Esophagus muscularis mucosa (tissue), 4 donors: Measurements from ENCODE around the gene TCF3. TPM values are rescaled to one million over a fixed set of nuclear protein-coding genes. Genes with fewer than 3 reads are reported as not detected.

Experiments used
- DNase-seq: peaks from one replicate; pipeline ENCODE4 v3.0.0-alpha.2; 2017; ENCODE audit errors: extremely low spot score
- H3K27ac ChIP-seq, 4 donors: fragments of 200-600 bp; sonication (generic); replicated peaks in 1 of 4; 1 replicate in 3 of 4; 2 replicates in 1 of 4; pipeline ENCODE4 v1.5.1; 2016 to 2019; ENCODE audit warnings: mild to moderate bottlenecking in 1 of 4
- H3K27me3 ChIP-seq, 4 donors: fragments of 200-600 bp; sonication (generic); one replicate each; pipeline versions ENCODE4 v1.5.1 to v1.6.0; 2016 to 2019
- H3K36me3 ChIP-seq, 4 donors: fragments of 200-600 bp; sonication (generic); one replicate each; pipeline ENCODE4 v1.5.1; 2016 to 2019
- H3K4me1 ChIP-seq, 4 donors: fragments of 200-600 bp; sonication (generic); one replicate each; pipeline ENCODE4 v1.5.1; 2016 to 2019
- H3K4me3 ChIP-seq, 4 donors: fragments of 200-600 bp; sonication (generic); 1 replicate in 2 of 4; 2 replicates in 2 of 4; pipeline ENCODE4 v1.5.1; 2016 to 2019; ENCODE audit warnings: mild to moderate bottlenecking in 4 of 4, moderate library complexity in 1 of 4
- H3K9me3 ChIP-seq, 4 donors: fragments of 200-600 bp; sonication (generic); 1 replicate in 3 of 4; 2 replicates in 1 of 4; pipeline ENCODE4 v1.5.1; 2016 to 2019
- EP300 ChIP-seq: sonication (generic); formaldehyde crosslinking; IDR thresholded peaks from one replicate; pipeline ENCODE4 v1.6.1; 2017; ENCODE audit warnings: antibody characterized with exemption
- POLR2A ChIP-seq: fragments of 450-650 bp; IDR thresholded peaks from one replicate; pipeline ENCODE4 v1.6.1; 2017; ENCODE audit warnings: antibody characterized with exemption, moderate library complexity, mild to moderate bottlenecking, low read depth
- POLR2AphosphoS5 ChIP-seq, 2 donors: sonication (generic); formaldehyde crosslinking; IDR thresholded peaks; one replicate each; pipeline ENCODE4 v1.6.1; 2017; ENCODE audit warnings: antibody characterized with exemption in 2 of 2
- WGBS: methylation state at CpG from one replicate; pipeline ENCODE4 v1.1.5; 2018; 5-methylcytosine and 5-hydroxymethylcytosine counted together
- intact Hi-C: fragments of 100-400 bp; cut with DNase I; formaldehyde crosslinking; loops from one replicate; pipeline ENCODE4 v1.15.1; 2023
- total RNA-seq, 4 donors: library from RNA; depleted of rRNA; stranded (reverse); fragments of >200 nt; gene quantifications; one replicate each; pipeline versions ENCODE4 v1.1.0 to v1.2.1, GENCODE V29; 2016
- TF ChIP-seq, protein P1 (sequence below), 3 experiments: fragments of 200-600 bp in 2 of 3; fragments of 450-650 bp in 1 of 3; sonication (generic) in 2 of 3; IDR thresholded peaks; one replicate each; pipeline ENCODE4 v1.5.1; 2017 to 2019; ENCODE audit warnings: antibody characterized with exemption in 3 of 3, mild to moderate bottlenecking in 2 of 3, moderate library complexity in 1 of 3

The TCF3 gene
- total RNA-seq, 4 donors from 2014 or later, result 32.0 to 53.6 (median 46.5) TPM

DNA sequence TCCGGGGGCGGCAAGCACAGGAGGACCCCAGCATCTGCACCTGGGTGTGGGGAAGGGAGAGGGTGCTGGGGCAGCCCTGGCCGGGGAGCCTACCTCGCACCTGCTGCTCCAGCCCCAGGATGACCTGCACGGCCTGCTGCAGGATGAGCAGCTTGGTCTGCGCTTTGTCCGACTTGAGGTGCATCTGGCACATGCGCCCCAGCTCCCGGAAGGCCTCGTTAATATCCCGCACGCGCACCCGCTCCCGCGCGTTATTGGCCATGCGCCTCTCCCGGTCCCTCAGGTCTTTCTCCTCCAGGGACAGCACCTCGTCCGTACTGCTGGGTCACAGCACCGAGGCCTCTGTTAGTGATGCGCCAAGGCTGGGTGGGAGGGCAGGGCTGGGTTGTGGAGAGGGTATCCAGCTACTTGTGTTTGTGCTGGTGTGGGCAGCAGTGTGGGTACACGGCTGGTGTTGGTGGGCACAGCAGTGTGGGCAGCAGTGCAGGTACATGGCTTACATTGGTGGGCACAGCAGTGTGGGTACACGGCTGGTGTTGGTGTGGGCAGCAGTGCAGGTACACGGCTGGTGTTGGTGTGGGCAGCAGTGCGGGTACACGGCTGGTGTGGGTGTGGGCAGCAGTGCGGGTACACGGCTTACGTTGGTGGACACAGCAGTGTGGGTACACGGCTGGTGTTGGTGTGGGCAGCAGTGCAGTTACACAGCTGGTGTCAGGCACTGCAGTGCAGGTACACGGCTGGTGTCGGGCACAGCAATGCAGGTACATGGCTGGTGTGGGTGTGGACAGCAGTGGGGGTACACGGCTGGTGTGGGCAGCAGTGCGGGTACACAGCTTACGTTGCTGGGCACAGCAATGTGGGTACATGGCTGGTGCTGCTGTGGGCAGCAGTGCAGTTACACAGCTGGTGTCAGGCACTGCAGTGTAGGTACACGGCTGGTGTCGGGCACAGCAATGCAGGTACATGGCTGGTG lies 40.0 kb downstream of the TCF3 start:
- Histone ChIP-seq H3K27ac (no peak overlapping the region), H3K36me3 (peaks cover 25 to 80% (median 70%) of the 10 kb centered on the region in 4 donors), H3K27me3 (no peaks in the 10 kb centered on the region), H3K4me1 (peaks cover 0 to 6% (median 3%) of the 10 kb centered on the region in 4 donors), H3K4me3 (no peak overlapping the region), H3K9me3 (no peaks in the 10 kb centered on the region)
- TF ChIP-seq POLR2A (no peak), EP300 (no peak)
- WGBS, result 92% methylated on average over 36 of the region's 39 CpGs
- intact Hi-C loops, result no loop called here
- no peak for DNase-seq

DNA sequence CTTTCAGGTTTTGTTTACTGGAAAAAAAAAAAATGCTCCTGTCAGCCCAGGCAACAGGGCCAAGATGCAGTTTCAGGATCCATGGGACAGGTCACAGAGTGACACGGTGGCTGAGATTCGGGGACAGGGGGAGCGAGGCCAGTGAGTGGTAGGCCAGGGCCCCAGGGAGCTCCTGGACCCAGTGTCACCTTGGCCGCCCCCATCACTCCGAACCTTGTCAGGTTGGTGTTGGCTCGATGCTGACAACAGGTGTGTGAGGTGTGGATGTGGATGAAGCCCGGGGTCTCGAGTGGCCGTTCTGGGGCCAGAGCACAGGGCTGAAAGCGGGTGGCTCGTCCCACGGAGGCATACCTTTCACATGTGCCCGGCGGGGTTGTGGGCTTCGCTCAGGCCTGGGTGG lies 41.1 kb downstream of the TCF3 start:
- H3K27me3 ChIP-seq, result no peaks in the 10 kb centered on the region
- H3K9me3 ChIP-seq, result no peaks in the 10 kb centered on the region
- no peak overlapping the region for H3K4me3 ChIP-seq
- peaks cover 3 to 11% (median 6%) of the 10 kb centered on the region in 4 donors for H3K4me1 ChIP-seq
- H3K36me3 ChIP-seq, result peaks cover 25 to 70% (median 65%) of the 10 kb centered on the region in 4 donors
- no peak for DNase-seq
- no peak overlapping the region for H3K27ac ChIP-seq
- WGBS, result 91% methylated on average over 8 of the region's 15 CpGs
- intact Hi-C loops, result no loop called here
- TF ChIP-seq POLR2A, result no peak
- TF ChIP-seq, protein P1, sequence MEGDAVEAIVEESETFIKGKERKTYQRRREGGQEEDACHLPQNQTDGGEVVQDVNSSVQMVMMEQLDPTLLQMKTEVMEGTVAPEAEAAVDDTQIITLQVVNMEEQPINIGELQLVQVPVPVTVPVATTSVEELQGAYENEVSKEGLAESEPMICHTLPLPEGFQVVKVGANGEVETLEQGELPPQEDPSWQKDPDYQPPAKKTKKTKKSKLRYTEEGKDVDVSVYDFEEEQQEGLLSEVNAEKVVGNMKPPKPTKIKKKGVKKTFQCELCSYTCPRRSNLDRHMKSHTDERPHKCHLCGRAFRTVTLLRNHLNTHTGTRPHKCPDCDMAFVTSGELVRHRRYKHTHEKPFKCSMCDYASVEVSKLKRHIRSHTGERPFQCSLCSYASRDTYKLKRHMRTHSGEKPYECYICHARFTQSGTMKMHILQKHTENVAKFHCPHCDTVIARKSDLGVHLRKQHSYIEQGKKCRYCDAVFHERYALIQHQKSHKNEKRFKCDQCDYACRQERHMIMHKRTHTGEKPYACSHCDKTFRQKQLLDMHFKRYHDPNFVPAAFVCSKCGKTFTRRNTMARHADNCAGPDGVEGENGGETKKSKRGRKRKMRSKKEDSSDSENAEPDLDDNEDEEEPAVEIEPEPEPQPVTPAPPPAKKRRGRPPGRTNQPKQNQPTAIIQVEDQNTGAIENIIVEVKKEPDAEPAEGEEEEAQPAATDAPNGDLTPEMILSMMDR (IDR thresholded peaks at IDR 0.05), result no peak
- no peak for TF ChIP-seq EP300

DNA sequence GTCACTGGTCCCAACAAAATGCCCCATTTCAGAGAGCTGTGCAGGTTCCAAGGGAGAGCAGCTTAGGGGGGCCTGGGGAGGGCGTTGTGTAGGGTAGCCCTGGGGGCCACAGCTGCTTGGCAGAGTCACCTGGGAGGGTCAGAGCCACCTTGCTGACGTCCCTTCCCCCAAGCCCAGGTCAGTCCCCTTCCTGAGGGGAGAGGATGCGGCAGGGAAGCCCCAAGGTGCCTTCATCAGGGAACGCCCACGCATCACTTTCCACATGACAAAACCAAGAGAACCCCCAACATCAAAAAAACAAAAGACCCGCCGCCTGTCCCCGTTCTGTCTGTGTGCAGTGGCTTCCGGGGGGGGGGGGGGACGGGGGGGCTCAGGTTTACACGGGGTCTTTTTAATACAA lies 41.8 kb downstream of the TCF3 start:
- no peaks in the 10 kb centered on the region for H3K27me3 ChIP-seq
- intact Hi-C loops, result no loop called here
- 72% methylated on average over 10 of the region's 11 CpGs for WGBS
- no peaks in the 10 kb centered on the region for H3K9me3 ChIP-seq
- no peak for DNase-seq
- peaks cover 8 to 19% (median 12%) of the 10 kb centered on the region in 4 donors for H3K4me1 ChIP-seq
- TF ChIP-seq POLR2AphosphoS5 (IDR thresholded peaks at IDR 0.05) (no peak), POLR2A (no peak), EP300 (no peak)
- TF ChIP-seq, protein P1 (IDR thresholded peaks at IDR 0.05), result no peak
- peaks cover 20 to 62% (median 59%) of the 10 kb centered on the region in 4 donors for H3K36me3 ChIP-seq
- H3K4me3 ChIP-seq, result no peak overlapping the region
- H3K27ac ChIP-seq, result no peak overlapping the region

DNA sequence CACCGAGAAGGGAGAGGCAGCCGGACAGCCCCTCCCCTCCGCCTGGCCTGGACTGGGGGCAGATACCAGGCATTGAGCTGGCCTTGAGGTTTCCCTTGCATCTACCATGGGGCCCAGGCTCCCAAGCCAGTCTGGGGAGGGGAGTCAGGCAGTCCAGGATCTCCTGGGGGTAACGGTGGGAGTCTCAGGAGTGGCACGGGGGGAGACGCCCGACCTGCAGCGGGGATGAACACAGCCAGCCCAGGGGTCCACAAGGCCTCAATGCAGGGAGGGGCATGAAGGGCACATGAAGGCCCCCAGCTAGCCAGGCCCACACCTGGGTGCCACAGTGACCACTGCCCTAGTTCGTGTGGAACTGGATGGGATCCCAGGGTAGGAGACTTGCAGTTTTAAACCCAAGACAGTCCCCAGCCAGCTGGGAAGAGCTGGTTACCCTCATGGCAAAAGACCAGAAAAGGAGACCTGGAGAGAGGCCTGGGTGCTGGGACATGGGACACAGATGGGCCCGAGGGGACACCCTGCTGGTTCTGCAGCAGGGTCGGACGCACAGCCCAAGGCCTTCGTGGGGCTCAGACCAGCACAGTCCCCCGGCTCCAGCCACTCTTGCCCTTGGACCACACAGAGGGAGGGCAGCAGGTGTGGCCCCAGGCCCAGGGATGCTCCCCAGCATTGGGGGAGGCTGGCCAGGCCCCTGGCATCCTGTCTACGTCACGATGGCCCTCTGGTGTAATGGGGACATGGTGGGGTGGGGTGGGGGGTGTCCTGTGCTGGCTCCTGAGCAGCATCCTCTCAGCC lies 42.5 kb downstream of the TCF3 start:
- intact Hi-C loops, result no loop called here
- Histone ChIP-seq H3K27me3 (no peaks in the 10 kb centered on the region), H3K27ac (no peak overlapping the region), H3K36me3 (peaks cover 13 to 55% (median 52%) of the 10 kb centered on the region in 4 donors), H3K4me3 (no peak overlapping the region), H3K4me1 (peaks cover 8 to 20% (median 13%) of the 10 kb centered on the region in 4 donors), H3K9me3 (no peaks in the 10 kb centered on the region)
- no peak for DNase-seq
- WGBS, result 93% methylated on average over 7 of the region's 16 CpGs
- TF ChIP-seq, protein P1 (IDR thresholded peaks at IDR 0.05), result no peak
- TF ChIP-seq EP300, result no peak
- no peak for TF ChIP-seq POLR2AphosphoS5 (IDR thresholded peaks at IDR 0.05)
- TF ChIP-seq POLR2A, result no peak

DNA sequence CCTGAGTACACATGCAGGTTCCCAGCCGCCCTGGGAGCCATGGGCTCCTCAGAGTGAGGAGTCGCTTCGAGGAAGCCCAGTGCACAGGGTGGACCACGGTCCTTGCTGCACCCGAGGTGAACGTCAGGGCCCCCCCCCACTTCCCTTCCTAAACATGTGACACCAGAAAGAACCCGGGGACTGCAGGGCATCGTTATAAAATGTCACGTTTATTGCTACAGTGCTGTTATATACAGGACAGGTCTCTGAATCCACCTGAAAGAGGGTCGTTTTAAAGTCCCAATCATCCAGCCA lies 43.4 kb downstream of the TCF3 start:
- TF ChIP-seq POLR2A (no peak), POLR2AphosphoS5 (IDR thresholded peaks at IDR 0.05) (no peak), EP300 (no peak)
- TF ChIP-seq, protein P1 (IDR thresholded peaks at IDR 0.05), result no peak
- Histone ChIP-seq H3K27ac (no peak overlapping the region), H3K36me3 (peaks cover 10 to 47% (median 44%) of the 10 kb centered on the region in 4 donors), H3K27me3 (no peaks in the 10 kb centered on the region), H3K4me1 (peaks cover 15 to 29% (median 20%) of the 10 kb centered on the region in 4 donors), H3K9me3 (no peaks in the 10 kb centered on the region), H3K4me3 (no peak overlapping the region)
- DNase-seq, result no peak
- intact Hi-C loops, result no loop called here
- 59% methylated on average over 10 of the region's 10 CpGs for WGBS
